RPMI7951 (cell line): ENCODE data around the gene ECE2. TPM values are rescaled to one million over a fixed set of nuclear protein-coding genes. Genes with fewer than 3 reads are reported as not detected.
A peak's percentile ranks its signal among the peaks of the same experiment; 100 is the strongest.
"Not testable (repeated sequence)": the region's sequence is repeated elsewhere in the genome, so short reads cannot be mapped to it uniquely, and the experiment has no call there.

ENCODE experiments used
- DNase-seq: peaks from one replicate; pipeline ENCODE4 v3.0.0-alpha.2; 2012; ENCODE audit warnings: low read depth
- total RNA-seq: library from RNA; depleted of rRNA; stranded (reverse); fragments of >200 nt; shearing (Covaris generic); gene quantifications from 2 replicates; pipeline ENCODE4 v1.2.3, GENCODE V29; 2014; rRNA removed

Gene ECE2
- total RNA-seq, 1 experiment from 2014 or later, result not detected

DNA sequence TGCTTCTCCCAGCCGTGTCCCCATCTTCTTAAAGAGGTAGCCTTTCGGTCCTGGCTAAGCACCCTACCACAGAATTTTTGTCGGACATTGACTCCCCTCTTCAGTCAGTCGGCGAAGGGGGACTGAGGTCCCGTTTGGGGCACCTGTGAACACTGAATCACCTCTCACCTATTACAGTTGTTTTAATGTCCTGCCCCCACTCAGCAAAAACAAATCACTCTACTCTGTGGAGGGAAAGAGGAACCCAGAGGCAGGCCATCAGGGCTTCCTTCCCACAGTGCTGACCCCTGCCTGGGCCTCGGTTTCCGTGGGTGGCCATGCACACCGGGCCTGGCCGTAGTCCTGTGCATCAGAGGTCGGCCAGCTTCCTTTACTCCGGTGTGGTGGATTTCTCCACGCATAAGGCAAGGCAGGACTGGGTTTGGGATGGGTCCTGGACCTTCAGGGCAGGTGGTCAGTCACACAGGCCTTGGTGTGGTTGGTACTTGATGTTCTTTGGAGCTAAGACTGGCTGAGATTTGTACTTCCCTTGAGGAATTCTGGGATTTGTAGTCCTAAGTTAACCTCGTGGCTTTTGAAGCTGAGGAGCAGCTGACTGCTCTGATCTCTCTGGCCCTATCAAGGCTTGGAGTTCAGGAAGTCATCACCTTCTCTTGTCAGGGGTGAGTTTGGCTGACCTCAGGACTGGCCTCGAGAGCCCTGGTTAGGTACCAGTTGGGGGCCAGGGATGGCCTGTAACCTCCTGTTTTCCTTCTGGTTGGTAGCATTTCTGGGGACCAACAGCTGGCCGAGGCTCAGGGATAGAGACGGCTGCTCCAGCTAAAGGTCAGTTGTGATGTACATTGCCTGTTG lies 61.0 kb downstream of the ECE2 start:
- DNase-seq, result peak; percentile 49

- no peak for DNase-seq
Measured at GRCh38 chr3:184337399-184337714, 61.5 kb downstream of the ECE2 start, which contains the start of gene FAM131A. Gene FAM131A, plus strand, starts transcription at chr3:184337600. Its CDS starts 31 bp downstream, at chr3:184337631.

GRCh38 chr3:184337981-184338380 lies 62.2 kb downstream of the ECE2 start:
- DNase-seq, result no peak

DNA sequence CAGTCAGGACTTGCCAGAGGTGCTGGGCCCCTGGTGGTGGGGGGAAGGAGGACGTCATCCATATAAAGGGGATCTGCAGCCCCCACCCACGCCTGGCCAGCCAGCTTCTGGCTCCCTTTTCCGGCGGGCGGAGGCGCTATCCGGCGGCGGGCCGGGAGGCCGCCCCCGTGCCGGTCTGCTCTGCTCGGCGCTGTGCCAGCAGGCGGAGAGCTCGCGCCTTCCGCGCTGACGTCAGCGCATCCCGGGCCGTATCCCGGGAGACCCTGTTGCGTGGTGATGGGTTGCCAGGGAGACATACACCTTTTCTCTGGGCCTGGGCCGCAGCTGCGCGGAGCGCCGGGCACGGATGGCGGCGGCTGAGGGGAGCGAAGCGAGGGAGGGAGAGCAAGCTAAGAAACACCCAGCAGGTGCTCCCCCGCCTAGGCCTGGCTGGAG lies 62.7 kb downstream of the ECE2 start:
- DNase-seq, result no peak

DNA sequence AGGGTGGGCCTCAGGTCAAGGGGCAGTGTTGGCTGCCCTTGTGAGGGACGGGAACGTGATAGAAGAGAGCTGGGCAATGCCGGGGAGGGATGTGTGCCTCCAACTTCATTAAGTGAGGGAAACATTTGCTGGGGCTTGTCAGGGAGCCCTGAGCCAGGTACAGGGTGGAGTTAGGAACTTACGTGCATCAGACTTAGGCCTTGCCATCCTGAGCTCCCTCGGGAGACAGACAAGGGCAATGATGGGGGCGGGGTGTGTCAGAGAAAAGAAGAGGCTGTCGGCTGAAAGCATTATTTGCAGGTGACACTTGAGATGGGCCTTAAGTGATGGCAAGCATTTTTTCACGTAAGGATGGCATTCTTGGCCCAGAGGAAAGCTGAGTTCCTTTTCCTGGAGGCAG lies 63.2 kb downstream of the ECE2 start:
- no peak for DNase-seq

- not testable (repeated sequence) for DNase-seq
Measured at GRCh38 chr3:184339451-184340135, 63.8 kb downstream of the ECE2 start.

- DNase-seq, result no peak
Measured at GRCh38 chr3:184341925-184342324, 66.1 kb downstream of the ECE2 start.

Other genes with a start within 250 kb of the ECE2 start
- gene HTR3D, start 244.3 kb upstream of the ECE2 start, total RNA-seq, result not detected in 2 replicates
- gene HTR3C, start 223.0 kb upstream of the ECE2 start, total RNA-seq, result not detected in 2 replicates
- not detected in 2 replicates for gene HTR3E, start 179.0 kb upstream of the ECE2 start, total RNA-seq
- gene EIF2B5, start 140.7 kb upstream of the ECE2 start, total RNA-seq, result 42.1 and 52.0 TPM in 2 replicates
- 21.9 and 27.8 TPM in 2 replicates for gene DVL3, start 120.6 kb upstream of the ECE2 start, total RNA-seq
- 699 and 754 TPM in 2 replicates for gene AP2M1, start 101.2 kb upstream of the ECE2 start, total RNA-seq
- gene ABCF3, start 89.8 kb upstream of the ECE2 start, total RNA-seq, result 27.2 and 33.4 TPM in 2 replicates
- gene VWA5B2, start 46.4 kb upstream of the ECE2 start, total RNA-seq, result not detected in 2 replicates
- gene ALG3, start 27.1 kb upstream of the ECE2 start, total RNA-seq, result 67.0 and 71.2 TPM in 2 replicates
- 7.3 and 9.6 TPM in 2 replicates for gene EEF1AKMT4, start 26.4 kb upstream of the ECE2 start, total RNA-seq
- 0.29 and 0.96 TPM in 2 replicates for gene CAMK2N2, start 14.5 kb upstream of the ECE2 start, total RNA-seq
- 542 and 803 TPM in 2 replicates for gene PSMD2, start 23.2 kb downstream of the ECE2 start, total RNA-seq
- gene EIF4G1, start 38.6 kb downstream of the ECE2 start, total RNA-seq, result 164 and 173 TPM in 2 replicates
- 10.6 and 12.0 TPM in 2 replicates for gene FAM131A, start 61.6 kb downstream of the ECE2 start, total RNA-seq
- 3.0 and 6.3 TPM in 2 replicates for gene CLCN2, start 85.6 kb downstream of the ECE2 start, total RNA-seq
- gene POLR2H, start 85.7 kb downstream of the ECE2 start, total RNA-seq, result 146 and 181 TPM in 2 replicates
- gene THPO, start 102.2 kb downstream of the ECE2 start, total RNA-seq, result not detected in 2 replicates
- not detected in 2 replicates for gene CHRD, start 104.0 kb downstream of the ECE2 start, total RNA-seq